ENCODE data around the gene FLACC1.
"Not testable (repeated sequence)": the region's sequence is repeated elsewhere in the genome, so short reads cannot be mapped to it uniquely, and the experiment has no call there.

Gene FLACC1

DNA sequence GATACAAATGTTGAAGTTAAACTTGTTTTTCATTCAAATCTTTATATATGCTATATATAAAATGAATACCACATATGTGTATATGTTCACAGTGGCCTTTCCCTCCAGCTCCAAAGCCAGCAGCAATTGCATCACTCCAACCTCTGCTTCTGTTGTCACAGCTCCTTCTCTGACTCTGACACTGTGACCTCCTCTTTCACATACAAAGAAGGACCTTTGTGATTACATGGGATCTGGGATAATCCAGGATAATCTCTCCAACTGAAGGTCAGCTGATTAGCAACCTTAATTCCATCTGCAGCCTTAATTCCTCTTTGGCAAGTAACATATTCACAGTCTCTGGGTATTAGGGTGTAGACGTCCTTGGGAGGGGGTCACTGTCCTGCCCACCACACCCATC lies 8.4 kb downstream of the FLACC1 start:
- no peak for DNase-seq

DNA sequence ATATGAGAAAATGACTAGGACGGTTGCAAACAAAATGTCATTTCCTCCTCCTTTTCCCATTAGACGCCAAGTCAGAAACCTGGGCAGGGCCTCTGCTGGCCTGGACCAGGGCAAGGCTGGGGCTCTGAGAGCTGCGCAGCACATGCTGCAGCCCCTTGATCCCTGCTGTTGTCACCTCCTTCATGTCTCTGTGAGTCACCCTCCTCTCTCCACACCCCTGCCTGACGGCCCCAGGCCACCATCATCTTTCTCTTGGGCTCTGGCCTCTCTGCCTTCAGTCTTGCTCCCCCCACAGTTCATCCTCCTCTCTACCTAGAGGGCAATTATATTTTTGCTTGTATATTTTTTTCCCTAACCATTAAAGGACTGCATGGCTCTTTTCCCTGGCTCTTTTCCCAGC lies 10.0 kb downstream of the FLACC1 start:
- DNase-seq: no peak

DNA sequence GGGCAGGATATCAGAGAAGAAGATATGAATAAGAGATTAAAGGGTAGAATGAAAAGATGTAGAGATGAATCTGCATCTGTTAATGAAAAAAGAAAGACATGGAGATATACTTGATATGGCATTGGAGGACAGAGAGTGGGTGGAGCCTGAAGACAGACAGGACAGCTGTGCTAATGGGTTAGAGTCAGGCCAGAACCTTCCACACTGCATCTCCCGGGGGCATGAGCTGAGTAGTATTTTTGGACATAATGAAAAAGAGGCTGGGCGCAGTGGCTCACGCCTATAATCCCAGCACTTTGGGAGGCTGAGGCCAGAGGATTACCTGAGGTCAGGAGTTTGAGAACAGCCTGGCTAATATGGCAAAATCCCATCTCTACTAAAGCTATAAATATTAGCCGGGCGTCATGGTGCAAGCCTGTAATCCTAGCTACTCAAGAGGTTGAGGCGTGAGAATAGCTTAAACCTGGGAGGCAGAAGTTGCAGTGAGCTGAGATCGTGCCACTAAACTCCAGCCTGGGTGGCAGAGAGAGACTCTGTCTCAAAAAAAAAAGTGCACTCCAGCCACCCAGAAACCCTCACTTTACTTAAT lies 11.4 kb downstream of the FLACC1 start:
- no peak for DNase-seq

DNA sequence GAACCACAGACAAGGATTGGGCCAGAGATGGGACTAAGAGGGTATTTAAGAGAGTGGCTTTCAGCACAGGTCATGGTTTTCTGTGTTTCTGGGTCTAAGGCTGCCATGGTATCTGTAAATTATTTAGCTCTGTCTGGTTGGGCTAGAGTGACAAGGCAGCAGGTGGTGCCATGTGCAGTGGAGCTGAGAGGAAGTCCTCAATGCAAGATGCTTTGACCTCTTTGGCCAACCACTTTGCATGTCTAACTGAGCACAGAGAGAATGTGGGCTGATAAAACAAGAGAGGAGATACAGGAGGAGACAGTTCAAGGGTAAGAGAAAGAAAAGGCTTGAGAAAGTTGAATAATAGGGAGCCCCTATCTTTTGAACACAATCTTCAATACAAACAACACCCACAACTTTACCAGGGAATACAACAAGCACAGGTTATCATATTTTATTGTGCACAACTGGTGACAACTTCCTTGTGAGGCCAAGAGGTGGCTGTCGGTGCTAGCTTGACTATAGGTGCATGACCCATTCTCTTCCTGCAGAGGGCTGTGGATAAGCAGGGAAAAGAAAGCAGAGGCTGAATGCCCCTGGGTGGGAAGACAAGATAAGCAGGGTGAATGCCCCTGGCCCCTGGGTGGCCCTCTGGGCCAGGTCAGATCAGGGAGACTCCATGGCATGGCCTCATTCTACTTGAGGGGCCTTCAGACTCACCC lies 12.3 kb downstream of the FLACC1 start:
- peak; percentile 16 for DNase-seq

DNA sequence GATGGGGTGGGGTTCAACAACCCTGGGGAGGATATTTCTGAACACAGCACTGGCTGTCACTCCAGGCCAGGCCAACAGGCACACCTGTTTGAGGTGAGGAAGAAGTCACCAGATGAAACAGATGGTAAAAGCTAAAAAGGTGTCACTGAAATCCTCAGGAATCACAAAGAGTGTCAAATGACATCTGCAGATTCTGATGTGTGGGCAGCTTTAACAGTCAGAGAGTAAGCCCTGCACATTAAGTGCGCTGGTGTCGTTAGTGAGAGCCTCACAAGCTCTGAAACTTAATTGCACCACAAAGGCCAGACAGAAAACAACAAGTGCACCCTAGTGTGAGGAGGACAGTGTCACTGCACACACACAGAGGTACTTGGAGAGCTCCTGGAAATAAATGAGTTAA lies 13.6 kb downstream of the FLACC1 start:
- DNase-seq: no peak

DNA sequence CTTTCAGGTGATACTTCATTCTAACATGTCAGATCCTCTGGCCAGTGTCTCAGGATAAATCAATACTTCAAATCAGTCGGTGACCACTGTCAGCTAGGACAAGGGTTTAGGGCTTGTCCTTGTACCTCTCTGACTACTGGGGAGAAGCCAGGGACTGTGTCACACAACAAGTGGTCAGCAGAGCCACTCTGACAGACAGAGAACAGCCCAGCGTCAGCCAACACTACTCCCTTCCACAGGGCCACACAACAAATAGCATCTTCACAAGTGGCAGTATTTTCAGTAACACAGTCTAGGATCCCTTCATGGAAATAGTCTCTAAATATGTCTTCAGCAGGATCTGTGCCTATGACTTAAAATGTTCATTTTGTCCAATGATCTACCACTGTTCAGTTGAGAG lies 14.2 kb downstream of the FLACC1 start:
- DNase-seq: no peak

DNA sequence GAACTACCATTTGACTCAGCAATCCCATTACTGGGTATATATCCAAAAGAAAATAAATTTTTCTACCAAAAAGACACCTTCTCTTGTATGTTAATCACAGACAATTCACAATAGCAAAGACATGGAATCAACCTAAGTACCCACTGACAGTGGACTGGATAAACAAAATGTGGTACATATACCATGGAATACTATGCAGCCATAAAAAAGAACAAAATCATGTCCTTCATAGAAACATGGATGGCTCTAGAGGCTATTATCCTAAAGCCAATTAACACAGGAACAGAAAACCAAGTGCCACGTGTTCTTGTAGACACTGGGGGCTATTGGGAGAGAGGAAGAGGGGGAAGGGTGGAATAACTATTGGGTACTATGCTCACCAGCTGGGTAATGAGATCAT lies 27.7 kb downstream of the FLACC1 start:
- DNase-seq: no peak

DNA sequence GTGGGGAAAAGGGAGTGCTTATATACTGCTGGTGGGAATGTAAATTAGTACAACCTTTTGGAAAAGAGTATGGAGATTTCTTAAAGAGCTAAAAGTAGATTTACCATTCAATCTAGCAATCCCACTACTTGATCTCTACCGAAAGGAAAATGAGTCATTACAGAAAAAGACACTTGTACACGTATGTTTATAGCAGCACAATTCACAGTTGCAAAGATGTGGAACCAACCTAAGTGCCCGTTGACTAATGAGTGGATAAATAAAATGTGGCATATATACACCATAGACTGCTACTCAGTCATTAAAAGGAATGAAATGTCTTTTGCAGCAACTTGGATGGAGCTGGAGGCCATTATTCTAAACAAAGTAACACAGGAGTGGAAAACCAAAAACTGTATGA lies 29.5 kb downstream of the FLACC1 start:
- no peak for DNase-seq

DNA sequence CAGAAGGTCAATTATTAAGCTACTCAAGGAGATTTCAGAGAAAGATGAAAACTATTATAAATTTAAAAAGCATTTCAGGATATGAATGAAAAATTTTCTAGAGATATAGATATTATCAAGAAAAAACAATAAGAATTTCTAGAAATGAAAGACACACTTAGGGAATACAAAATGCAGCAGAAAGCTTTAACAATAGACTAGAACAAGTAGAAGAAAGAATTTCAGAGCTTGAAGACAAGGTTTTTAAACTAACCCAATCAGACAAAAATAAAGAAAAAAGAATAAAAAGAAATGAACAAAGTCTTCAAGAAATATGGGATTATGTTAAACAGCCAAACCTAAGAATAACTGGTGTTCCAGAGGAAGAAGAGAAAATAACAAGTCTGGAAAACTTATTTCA lies 34.4 kb downstream of the FLACC1 start:
- DNase-seq: no peak

DNA sequence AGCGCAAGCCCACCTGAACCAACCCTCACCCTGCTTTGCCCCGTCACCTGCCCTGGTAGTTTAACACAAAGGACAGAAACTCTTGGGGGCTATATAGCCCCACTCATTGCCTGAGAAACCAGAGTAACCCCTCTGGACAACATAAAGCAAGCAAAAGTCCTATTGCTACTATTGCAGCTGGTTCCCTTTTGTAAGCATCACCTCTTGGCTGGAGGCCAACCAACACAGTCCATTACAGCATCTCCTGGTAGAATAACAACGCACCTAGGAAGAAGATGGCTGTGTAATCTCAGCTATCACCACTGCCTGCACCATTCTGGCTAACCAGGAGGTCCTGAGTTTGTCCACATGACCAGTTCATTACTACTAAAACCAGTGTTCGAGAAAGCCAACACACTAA lies 36.4 kb downstream of the FLACC1 start:
- no peak for DNase-seq

DNA sequence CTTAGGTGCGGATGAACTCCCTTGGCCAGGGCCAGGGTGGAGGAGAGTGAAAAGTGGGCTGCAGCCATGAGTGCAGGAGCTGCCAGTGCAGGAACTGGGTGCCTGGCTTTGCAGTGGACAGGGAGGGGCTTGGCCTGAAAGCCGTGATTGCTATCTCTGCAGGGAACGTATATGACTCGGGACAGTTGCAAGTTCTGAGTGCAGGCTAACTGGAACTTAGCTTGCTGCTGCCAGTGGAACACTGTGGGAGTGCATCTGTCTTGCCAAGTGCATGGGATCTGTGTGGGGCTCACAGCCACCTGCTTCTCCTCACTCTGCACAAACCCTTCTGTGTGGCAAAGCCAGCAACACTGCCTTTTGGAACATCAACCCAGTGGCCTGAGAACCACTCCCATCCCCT lies 36.9 kb downstream of the FLACC1 start:
- no peak for DNase-seq

DNA sequence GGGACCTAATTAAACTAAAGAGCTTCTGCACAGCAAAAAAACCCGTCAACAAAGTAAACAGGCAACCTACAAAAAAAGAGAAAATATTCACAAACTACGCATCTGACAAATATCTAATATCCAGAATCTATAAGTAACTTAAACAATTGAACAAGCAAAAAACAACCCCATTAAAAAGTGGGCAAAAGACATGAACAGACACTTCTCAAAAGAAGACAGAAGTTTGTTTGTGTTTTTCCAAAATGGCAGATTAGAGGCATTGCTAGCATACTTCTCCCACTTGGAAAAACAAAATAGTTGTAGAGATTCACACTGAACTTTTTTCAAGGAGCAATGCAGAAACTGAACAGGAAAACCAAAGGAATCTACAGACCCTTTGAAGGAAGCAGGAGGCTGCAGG lies 37.6 kb downstream of the FLACC1 start:
- no peak for DNase-seq

DNA sequence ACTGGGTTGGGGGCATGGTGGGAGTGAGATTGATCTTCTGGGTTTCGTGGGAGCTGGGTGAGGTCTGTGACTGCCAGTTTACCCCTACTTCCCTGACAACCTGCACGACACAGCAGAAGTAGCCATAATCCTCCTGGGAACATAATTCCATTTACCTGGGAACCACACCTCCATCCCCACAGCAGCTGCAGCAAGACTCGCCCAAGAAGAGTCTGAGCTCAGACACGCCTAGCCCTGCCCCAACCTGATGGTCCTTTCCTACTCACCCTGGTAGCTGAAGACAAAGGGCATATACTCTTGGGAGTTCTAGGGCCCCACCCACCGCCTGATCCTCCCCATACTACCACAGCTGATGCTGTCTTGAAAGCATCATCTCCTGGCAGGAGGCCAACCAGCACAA lies 43.8 kb downstream of the FLACC1 start:
- no peak for DNase-seq

DNA sequence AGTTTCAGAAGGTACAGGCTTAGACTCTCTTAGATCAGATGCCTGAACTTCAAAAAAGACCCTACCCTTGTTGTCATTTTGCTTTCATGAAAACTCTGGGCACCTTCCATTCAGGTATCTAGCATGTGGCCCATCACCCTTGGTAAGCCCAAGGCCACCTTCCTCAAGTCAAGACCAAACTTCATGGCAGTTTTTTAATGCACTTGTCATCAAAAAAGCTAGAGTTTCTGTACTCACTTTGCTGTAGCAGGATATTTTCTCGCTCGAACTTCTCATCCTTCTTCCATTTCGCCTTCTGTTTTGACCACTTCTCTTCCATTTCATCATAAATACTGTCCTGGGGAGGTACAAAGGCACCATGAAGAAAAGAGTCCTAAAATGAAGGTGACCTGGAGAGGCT lies 48.2 kb downstream of the FLACC1 start:
- DNase-seq: no peak

DNA sequence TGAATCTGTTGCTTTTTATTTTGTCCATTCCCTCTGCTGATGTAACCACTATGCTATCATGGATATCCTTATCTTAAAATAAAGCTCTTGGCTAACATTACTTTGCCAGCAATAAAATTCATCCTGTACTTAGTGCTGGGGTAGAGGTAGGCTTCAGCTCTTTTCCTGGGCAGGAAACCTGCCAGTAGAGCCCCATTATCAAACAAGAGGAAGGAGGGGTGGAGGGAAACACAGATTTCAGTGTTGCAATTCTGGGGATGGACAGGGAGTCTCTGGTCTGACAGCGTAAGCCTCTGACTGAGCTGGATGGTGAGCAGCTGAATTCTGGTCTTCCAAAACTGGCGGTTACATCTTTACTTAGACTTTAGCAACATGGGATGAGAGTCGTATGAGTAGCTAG lies 49.3 kb downstream of the FLACC1 start:
- DNase-seq: no peak

DNA sequence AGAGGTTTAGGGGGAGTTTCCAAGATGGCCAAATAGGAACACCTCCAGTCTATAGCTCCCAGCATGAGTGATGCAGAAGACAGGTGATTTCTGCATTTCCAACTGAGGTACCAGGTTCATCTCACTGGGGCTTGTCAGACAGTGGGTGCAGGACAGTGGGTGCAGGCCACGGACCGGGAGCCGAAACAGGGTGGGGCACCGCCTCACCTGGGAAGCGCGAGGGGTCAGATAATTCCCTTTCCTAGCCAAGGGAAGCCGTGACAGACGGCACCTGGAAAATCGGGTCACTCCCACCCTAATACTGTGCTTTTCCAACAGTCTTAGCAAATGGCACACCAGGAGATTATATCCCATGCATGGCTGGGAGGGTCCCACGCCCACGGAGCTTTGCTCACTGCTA lies 57.2 kb downstream of the FLACC1 start:
- DNase-seq: not testable (repeated sequence)

DNA sequence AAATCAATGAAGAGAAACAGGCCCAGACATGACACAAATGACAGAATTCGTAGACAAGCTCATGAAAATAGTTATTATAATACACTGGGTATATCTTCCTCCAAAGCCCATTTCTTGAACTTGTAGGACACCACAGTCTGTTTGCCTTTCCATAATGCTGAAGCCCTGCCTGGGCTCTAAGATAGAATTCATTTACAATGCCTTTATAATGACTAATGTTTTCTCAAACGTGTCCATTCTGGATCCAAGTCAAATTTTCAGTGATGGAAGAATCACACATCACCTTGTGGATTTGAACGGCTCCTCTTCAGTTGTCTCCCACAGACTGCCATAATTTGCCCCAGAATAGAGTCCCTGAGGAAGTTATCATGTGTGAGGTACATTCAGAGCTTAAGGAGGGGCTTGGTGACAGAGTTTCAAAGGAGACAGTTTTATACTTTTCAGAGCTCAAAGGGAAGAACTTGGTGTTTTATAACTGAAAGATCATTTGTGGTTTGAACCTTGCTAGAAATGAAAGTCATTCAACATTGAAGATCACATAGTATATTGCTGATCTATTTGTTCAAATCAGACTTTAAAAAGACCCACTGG lies 58.6 kb downstream of the FLACC1 start:
- DNase-seq: no peak

DNA sequence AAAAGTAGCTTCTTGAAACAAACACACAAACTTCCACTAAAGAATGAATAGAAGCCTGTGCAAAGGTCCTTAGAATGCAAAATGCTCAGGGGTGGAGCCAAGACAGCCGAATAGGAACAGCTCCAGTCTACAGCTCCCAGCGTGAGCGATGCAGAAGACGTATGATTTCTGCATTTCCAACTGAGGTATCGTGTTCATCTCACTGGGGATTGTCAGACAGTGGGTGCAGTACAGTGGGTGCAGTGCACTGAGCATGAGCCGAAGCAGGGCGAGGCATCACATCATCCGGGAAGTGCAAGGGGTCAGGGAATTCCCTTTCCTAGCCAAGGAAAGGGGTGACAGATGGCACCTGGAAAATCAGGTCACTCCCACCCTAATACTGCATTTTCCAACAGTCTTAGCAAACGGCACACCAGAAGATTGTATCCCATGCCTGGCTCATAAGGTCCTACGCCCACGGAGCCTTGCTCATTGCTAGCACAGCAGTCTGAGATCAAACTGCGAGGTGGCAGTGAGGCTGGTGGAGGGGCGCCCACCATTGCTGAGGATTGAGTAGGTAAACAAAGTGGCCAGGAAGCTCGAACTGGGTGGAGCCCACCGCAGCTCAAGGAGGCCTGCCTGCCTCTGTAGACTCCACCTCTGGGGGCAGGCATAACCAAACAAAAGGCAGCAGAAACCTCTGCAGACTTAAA lies 66.5 kb downstream of the FLACC1 start:
- not testable (repeated sequence) for DNase-seq

DNA sequence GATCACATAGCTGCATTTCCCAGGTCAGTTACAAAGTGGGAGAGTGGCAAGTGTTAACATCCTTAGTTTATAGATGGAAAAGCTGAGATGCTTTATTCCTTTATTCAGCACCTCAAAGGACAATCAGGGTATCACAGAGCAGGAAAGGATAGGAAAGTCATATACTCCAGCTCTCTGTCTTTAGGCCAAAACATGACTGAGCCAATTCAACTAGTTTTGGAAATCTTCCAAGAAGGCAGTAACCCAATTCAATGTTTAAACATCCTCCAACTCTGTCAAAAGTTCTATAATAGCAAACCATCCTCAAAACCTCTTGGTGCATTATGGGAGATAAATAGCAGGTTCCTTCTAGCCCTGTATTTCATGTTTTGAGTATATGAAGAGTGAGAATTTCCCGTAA lies 71.6 kb downstream of the FLACC1 start:
- DNase-seq: no peak

DNA sequence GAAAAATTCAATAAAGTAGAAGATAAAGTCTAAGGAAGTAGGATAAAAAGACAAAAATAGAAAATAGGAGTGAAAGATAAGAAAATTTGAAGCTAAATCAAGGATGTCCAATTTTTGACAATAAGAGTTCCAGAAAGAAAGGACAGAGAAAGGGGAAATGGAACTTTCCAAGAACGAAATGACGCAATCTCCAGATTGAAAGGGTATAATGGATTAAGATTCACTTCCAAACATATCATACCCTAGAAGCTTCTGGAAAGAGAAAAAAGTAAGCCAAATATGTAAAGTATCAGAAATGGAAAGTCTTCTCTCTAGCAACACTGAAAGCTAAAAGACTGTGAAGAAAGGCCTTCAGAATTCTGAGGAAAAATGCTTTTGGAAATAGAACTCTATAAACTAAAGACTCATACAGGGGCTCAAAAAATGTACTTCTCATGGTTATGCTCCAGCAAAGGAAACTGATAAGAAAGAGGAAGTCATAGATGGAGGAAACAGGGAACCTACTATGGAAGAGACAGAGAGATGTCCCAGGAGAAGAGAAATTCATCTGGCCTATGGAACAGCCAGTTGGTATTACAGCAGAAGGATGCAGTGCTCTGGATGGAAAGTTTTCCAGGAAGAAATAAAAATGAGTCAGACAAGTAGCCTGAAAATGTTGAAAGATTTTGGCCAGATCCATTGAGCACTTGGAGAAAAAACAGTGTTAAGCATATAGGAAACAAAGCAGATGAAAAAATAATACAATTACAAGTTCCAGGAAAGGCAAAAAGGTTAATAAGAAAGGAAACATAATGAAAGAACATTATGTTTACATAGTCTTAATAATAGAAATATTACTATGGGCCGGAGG lies 76.7 kb downstream of the FLACC1 start:
- DNase-seq: peak; percentile 75

DNA sequence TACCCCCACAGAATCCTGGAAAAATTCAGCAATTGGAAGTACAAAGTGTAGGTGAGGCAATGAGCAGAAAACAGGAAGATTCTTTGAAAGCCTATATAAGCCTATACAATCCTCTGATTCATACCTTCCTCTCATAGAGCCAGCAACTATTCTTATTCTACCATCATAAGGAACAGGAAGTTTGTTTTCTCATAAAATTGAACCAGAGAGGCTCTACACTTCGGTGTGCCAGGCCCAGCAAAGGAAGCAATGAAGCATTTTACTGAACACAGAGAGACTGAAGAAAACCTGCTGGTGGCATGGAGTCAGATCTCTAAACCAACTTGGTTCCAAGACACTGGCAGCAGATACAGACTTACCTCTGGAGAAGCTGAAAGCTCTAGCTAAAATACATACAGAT lies 78.1 kb downstream of the FLACC1 start:
- DNase-seq: no peak

DNA sequence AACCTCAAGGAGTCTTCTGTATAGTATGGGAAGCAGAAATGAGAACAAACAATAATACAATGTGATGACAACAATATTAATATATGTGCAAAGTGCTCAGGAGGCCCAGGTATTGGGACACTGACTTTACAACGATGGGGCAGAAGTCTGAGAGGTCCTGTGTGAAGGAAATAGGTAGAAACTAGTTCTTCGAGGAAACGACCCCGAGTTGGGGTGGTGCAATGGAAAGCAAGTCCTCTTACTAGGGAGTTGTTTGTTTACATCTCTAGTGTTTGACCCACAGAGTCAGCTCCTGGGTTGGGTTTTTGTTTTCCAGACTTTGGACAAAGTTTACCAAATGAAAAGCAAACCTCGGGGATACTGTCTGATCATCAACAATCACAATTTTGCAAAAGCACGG lies 80.6 kb downstream of the FLACC1 start:
- DNase-seq: no peak

DNA sequence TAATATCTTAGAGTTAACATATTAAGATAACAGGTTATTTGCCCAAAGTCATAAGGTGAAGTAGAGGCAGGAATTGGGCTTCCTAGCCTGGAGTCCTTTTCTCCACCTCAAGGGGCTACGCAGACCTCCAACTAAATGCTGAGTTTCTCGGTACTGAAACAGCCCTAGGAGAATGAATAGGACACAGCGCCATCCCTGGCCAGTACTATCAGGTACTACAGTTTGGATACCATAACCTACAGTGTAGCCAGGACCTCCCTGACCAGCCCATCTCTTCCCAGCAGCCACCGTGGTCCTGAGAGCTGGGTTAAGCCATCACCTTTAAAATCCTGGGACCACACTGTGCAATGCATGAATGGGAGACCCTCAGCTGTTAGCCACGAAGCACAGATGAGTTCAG lies 81.2 kb downstream of the FLACC1 start:
- DNase-seq: no peak

Measured in OCI-M1 (cell line).